HG03342 (cell line): Measurements from ENCODE around the gene SLC38A7.
"Not testable (repeated sequence)": the region's sequence is repeated elsewhere in the genome, so short reads cannot be mapped to it uniquely, and the experiment has no call there.

Experiments used
- ATAC-seq: cut with Tn5 transposase; IDR thresholded peaks from one replicate; pipeline ENCODE4 v1.9.1; 2021; ENCODE audit warnings: mild to moderate bottlenecking, moderate library complexity; ENCODE audit not compliant: unreplicated experiment

SLC38A7 gene

DNA sequence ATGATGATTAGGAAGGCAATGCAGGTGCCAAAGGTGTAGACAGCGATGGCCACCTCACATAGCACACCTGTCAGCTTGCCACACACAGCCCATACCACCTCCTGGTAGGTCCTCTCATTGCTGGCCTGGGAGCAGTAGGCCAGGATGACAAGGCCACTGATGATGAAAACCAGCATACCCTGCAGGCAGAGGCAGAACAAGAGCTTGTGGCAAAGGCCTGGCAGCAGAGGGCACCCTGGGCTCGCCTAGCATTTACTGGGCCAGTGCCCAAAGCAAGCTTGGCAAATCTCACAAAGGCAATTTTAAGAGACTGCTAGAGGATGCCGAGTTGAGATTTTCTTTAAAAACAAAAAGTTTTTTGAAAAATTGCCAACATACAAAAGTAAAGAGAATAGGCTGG lies 5.9 kb downstream of the SLC38A7 start:
- no peak for ATAC-seq

DNA sequence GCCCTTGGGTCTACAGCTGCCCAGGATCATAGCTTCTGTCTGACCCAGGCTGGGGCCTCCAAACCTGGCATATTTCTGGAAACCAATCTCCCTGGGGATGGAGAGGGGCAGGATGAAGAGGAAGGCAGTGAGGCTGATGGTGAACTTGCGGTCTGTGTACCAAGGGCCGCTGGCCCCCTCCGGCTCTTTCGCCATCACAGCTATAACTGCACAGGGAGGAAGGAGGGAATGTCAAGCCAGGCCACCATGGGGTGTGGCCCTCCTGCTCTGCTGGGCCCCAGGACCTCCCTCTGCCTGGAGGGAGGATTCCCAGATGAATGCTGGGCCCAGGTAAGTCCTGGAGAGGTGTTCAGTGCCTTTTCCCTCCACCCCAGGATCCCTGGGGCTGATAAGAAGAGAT lies 6.3 kb downstream of the SLC38A7 start:
- ATAC-seq: no peak

DNA sequence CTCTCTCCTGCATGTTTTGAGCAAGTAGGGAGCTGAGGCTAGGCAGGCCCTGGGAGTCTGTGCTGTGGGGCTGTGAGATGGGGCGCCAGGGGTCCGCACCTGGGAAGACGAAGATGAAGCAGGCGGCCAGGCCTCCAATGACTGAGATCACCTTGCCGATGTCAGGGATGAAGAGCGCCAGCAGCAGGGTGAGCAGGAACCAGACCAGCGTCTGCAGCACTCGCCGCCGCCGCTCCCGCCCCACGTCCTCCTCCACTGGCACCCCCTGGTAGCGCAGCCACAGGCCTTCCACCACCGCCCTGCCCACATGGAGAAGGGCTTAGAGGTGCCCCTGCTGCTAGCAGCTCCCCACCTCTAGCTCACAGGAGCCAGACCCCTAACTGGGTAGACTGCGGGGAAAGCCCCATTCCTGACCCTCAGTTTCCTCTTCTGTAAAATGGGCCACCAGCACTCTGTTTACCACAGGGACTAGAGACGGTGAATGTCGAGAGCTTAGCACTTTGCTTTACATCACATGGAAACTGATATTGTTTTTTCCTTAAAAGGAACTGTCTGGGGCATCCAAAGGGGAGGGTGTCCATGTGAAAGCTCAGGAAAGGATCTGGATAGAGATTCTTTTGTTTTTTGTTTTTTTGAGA lies 13.5 kb downstream of the SLC38A7 start:
- ATAC-seq: no peak

DNA sequence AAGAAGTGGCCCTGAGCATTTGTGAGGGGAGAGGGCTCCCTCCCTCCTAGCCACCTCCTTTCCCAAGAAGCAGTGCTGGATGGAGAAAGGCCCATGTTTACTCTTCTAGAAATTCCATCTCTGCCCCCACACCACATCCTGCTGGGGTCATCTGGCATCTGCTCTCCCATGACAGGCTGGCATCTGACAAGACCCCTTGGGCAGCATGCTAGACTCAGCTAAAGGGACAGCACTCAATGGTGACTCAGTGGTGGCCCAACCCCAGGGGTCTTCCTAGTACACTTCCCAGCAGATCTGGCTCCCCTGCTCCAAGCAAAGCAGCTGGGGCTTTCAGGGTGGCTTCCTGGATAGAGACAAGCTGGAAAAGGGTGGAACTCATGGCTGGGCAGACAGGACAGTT lies 14.4 kb downstream of the SLC38A7 start:
- ATAC-seq: no peak

DNA sequence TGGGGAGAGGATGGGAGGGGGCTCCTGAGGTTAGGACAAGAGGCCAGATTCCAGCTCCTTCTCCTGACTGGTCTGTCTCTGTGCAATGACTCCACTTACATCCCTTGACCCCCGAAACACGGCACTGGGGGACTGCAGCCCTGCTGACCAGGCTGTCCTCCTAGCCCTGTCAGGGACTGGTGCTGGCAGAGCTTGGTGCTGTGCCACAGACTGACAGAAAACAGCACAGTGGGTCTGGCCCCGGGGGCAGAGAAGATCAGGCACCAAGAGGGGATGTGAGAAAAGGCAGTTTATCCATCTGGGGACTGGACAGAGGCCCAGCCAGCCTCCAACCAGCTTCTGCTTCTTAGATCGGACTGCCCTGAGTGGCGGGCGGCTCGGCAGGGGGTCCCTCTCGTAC lies 19.4 kb downstream of the SLC38A7 start:
- ATAC-seq: no peak

DNA sequence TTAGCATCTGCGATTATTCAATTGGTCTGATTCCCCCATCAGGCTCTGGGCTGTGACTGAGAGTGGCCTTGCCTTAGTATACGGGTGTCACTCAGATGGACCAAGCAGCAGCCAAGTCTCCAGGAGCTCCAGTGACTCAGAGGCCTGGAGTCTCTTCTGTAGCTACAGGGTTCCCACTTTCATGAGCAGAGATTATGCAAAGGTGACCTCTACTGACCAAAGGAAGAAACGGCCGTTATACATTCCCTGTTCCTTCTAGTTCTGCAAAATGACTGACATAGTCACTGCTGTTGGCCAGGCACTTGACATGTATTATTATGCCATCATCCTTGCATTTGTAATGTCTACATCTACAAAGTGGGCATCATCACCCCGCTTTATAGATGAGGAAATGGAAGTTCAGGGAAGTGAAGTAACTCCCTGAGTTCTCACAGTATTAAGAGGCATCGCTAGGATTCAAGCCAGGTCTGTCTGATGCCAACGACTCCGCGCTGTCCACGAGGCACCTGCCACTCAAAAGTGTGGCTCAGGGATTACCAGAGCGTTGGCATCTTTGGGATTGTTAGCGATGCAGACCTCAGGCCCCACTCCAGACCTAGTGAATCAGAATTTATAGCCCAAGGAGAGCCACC lies 23.3 kb downstream of the SLC38A7 start:
- ATAC-seq: peak; percentile 71

DNA sequence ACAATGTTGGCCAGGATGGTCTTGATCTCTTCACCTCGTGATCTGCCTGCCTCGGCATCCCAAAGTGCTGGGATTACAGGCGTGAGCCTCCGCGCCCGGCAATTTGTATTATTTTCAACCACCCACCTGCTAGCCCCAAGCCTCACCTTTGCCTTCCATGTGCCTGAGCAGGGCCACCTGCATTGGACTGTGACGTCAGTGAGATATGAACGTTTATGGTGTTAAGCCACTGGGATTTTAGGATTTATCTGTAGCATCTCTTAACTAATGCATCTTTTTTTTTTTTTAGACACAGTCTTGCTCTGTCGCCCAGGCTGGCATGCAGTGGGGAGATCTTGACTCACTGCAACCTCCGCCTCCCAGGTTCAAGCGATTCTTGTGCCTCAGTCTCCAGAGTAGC lies 24.7 kb downstream of the SLC38A7 start:
- ATAC-seq: not testable (repeated sequence)

DNA sequence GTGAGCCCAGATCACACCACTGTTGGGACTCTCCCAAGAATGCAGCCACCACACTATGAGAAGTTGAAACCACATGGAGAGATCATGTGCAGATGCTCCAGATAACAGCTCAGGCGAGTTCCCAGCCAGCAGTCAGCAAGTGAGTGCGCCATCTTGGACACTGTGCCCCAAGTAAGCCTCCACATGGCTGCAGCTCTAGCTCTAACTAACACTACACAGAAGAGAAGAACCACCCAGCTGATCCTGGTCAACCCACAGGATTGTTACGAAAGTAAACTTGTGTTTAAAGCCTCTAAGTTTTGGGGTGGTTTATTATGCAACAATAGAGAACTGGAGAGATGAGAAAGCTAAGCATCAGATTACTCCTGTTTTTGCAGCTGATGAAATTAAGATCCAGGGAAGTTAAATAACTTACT lies 25.8 kb downstream of the SLC38A7 start:
- ATAC-seq: no peak

DNA sequence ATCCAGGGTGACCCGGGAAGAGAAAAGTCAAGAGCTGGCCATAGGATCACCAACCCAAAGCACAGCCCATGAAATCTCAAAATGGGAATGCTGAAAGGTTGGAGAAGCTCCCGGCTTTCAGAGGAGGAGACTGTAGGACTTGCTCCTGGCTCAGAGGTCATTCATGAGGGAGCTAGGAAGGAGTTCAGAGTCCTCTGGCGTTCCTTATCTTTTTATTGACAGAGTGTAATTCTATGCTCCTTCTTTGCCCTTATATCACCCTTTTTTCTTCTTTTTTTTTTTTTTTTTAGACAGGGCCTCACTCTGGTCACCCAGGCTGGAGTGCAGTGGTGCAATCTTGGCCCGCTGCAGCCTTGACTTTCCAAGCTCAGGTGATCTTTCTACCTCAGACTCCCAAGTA lies 27.7 kb downstream of the SLC38A7 start:
- no peak for ATAC-seq

DNA sequence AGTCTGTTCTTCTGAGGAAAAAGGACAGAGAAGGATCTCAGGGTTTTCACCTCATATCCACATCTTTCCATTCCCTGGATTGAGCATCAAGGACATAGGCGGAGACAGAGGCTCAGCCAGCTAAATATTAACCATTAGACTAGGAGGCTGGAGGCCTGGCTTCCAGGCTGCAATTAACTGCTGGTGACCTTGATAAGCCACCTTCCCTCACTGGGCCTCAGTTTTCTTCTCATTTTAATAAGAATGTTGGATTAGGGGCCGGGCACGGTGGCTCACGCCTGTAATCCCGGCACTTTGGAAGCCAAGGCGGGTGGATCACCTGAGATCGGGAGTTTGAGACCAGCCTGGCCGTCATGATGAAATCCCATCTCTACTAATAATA lies 29.4 kb downstream of the SLC38A7 start:
- ATAC-seq: no peak

DNA sequence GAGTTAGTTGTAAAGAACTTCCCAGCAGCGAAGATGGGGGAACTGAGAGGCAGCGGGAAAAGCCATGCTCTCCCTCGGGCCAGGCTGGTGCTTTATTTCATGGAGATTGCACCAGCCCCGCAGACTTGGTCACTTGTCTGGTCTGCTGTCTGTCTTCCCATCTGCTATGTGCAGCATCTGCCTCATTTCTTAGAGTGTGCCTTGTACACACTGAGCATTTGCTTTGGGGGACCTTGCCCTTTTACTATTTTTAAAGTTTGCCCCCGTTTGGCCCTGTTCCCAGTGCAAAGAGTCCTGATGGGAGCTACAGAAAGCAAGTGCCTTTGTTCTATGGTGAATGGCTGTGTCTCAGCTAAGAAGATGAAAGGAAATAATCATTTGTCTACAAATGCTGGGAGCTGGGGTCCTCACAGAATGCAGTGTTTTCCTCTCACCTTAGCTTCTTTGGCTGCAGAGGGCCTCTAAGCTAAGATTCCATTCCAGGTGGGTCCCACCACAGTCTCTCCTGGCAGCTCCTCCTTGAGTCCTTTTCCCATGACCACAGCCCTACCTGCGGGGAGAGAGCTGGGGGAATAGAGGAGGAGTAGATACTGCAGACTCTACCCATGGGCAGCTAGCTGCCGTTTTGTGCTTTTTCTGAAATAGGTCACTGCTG lies 29.9 kb downstream of the SLC38A7 start:
- ATAC-seq: no peak

DNA sequence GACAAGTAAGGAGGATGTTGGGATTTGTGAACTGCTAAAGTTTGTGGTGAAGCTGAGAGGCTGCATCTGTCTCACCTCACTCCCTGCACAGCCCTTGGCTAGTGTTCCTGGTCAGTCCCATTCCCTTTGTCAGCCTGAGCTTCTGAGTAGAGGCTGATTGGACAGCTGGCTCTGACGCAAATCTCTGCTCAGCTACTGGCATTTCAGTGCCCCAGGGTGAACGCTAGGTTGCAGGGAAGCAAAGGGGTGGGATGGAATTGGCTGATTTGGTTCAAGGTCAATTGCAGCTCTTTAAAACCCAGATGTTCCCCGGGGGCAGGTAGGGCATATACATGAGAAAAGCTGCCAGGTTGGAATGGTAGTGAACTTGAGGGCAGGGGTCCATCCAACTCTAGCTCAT lies 31.8 kb downstream of the SLC38A7 start:
- no peak for ATAC-seq

DNA sequence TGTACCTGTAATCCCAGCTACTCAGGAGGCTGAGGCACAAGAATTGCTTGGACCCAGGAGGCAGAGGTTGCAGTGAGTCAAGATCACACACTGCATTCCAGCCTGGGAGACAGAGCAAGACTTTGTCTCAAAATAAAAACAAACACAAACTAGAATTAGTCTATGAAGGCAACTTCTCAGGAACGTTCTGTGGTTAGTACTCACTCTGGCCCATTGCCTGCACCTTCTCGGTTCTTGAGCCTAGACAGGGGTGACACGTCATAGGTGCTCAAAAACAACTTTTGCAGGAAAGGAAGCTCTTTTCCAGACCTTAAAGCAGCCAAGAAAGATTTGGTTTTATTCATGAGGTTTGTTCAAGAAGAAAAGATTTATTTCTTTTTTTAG lies 32.6 kb downstream of the SLC38A7 start:
- ATAC-seq: no peak

DNA sequence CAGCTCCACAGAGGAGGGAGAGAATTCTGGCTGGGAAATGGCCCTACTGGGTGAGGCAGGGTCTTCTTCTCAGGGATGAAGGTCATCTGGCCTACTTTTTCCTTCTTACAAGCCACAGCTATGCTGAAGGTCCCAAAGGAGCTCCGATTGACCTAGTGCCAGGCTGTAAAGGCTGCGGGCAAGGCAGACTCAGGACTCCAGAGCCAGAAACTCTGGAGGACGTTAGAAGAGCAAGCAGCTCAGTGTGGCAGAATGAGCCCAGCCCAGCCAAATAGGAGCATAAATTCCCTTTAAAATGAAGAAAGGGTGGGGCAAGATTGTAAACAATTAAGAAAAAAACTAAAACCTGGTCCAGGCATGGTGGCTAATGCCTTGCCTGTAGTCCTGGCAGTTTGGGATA lies 34.9 kb downstream of the SLC38A7 start:
- ATAC-seq: no peak

DNA sequence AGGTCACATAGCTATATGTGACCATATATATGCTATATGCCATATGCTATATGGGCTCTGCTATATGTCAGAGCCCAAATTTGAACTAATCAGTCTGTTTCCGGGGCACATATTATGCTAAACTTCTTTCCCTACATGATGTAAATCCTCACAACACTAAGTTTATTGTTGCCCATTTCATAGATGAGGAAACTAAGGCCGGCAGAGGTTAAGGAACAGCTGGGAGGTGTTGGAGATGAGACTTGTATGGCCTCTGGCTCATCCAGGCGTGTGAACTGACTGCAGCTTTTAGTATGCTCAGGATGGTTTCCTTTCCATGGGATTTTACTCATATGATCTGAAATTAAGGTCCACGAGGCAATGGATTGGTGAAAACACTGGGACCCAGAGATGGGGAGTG lies 37.5 kb downstream of the SLC38A7 start:
- ATAC-seq: no peak

DNA sequence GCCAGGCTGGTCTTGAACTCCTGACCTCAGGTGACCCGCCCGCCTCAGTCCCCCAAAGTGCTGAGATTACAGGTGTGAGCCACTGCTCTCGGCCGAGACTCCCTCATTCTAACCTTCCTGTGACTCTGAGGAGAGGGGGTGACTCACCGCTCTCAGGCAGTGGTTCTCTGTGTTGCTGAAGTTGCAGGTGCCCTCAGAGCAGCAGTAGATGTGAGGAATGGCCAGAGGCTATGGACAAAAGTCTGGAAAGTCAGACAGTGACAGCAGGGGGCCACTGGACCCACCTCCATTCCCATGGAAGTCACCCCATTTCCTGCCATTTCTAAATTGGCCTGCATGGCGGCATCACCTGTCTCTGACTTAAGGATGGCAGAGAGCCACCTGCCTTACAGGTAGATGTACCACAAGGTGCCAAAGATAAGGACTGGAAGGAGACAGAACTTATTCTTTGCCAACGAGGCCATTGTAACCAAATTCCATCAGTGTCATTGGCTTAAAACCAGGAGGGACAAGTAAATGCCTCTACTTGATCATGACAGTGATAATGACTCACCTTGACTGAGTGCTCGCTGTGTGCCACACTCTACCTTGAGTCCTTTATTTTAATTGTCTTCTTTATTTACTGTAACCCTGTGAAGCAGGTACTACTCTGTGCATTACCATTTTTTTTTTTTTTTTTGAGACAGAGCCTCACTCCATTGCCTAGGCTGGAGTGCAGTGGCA lies 39.6 kb downstream of the SLC38A7 start:
- ATAC-seq: no peak

DNA sequence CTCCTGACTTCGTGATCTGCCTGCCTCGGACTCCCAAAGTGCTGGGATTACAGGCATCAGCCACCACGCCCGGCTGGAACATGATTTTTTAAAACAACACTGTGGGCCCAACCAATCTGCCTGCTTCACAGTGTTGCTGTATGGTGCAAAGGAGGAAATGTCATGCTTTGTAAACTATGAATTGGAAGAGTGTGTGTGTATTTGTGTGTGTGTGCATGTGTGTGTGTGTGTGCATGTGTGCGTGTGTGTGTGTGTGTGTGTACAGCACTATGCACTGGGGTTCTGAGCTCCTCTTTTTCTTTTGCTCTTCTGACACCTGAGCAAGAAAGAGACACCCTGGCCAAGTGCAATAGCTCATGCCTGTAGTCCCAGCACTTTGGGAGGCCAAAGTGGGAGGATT lies 40.5 kb downstream of the SLC38A7 start:
- ATAC-seq: no peak

DNA sequence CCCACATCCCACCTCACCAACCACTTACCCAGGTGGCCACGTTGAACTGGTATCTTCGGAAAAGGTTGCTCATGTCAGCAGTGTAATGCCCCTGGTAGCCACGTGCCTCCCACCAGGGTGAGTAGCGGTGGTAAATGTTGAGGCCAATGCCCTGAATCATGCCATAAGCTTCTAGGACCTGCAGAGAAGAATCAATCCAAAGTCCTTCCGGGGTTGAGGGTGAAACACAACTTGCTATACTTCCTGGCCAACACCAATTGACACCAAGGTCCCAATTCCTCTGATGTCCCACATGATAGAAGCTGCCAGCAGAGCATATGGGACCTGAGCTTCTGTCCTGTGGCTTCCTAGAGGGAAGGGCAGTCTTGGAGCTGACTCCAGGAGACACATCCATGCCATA lies 43.6 kb downstream of the SLC38A7 start:
- ATAC-seq: no peak

DNA sequence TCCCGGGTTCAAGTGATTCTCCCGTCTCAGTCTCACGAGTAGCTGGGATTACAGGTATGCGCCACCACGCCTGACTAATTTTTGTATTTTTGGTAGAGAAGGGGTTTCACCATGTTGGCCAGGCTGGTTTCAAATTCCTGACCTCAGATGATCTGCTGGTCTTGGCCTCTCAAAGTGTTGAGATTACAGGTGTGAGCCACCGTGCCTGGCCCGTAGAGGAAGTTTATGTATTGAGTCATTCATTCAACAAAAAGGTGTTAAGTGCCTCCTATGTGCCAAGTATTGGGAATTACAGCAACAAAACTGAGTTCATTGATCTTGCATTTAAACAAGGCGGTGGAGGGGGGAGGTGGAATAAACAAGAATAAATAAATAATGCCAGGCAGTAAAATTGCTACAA lies 44.7 kb downstream of the SLC38A7 start:
- ATAC-seq: no peak

DNA sequence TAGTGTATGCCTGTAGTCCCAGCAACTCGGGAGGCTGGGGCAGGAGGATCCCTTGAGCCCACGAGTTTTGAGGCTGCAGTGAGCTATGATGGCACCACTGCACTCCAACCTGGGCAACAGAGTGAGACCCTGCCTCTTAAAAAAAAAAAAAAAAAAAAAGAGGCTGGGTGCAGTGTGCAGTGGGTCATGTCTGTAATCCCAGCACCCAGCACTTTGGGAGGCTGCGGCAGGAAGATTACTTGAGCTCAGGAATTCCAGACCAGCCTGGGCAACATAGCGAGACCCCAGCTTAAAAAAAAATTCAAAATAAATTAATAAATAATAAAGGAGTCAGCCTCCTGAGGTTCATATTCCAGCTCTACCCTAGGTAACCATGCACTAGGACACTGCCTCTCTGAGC lies 45.3 kb downstream of the SLC38A7 start:
- ATAC-seq: no peak

DNA sequence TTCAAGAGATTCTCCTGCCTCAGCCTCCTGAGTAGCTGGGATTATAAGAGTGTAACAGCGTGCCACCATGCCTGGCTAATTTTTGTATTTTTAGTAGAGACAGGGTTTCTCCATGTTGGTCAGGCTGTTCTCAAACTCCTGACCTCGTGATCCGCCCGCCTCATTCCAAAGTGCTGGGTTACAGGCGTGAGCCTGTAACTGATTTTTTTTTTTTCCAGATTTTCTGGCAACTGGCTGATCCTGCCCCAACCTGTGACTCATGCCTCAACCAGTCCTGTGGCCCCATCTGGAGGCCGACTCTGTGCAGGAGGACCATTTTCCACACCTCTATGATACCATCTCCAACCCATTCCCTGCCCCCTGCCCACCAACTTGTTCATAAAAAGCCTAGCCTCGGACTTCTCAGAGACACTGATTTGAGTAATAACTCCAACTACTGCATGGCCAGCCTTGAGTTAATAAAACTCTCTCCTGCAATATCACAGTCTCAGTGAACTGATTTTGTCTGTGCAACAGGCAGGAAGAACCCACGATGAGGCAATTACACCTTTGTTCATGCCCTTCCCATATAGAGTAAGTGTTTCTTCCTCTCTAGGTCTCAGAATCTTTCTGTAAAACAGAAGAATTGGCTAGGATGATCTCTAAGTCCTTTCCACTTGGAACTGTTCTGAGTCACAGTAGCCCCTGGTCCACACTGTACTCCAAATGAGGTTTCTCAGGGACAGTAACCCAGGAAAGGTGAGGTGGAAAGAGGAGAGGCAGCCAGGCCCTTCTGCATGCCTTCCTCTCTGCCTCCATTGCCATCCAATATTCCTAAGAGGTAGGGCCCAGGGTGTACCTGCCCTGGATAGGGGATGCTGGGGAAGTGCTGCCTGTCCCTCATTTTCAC lies 46.2 kb downstream of the SLC38A7 start:
- ATAC-seq: no peak
